Astrocyte (in vitro differentiated cells and primary cell): Measurements from ENCODE around the gene CZIB.

Source experiments
- CTCF ChIP-seq: IDR thresholded peaks from 2 replicates; pipeline ENCODE4 v1.5.1; 2011; ENCODE audit warnings: low read depth, mild to moderate bottlenecking, inconsistent platforms, low read length, moderate library complexity; ENCODE audit not compliant: insufficient read depth
- EZH2 ChIP-seq: IDR thresholded peaks from 2 replicates; pipeline ENCODE4 v1.6.1; 2012; ENCODE audit warnings: mild to moderate bottlenecking, low read length, inconsistent platforms; ENCODE audit not compliant: insufficient read depth

GRCh38 chr1:53242381-53242780 lies 21.9 kb upstream of the CZIB start:
- no peak for TF ChIP-seq CTCF
- TF ChIP-seq EZH2 = no peak
